Measurements from ENCODE around the gene SPACA6.

DNA sequence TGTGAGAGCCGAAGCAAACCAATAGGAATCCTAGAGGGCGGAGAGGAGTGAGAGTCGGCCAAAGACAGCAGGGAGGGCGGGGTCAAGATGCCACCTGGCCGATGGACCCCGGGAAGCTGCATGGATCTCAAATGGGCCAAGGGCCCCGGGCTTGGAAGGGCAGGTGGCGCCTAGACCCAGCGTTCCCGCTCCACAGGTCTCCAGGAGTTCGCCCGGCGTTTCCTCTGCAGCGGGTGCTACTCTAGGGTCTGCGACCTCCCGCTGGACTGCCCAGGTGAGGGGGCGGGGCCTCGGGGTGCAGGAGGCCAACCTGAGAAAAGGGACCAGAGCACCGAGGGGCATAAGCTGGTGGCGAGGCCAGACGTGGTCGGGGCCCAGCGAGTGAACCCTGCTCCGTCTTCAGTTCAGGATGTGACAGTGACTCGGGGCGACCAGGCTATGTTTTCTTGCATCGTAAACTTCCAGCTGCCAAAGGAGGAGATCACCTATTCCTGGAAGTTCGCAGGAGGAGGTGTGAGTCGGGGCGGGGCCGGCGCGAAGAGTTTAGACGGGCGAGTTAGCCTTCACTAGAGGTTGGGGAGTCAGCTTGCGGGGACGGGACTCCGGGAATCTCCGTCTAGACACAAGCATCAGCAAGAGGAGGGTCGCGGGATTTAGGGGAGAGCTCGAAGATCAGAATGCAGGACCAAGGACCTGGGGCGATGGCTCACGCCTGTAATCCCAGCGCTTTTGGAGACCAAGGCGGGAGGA lies 9.9 kb downstream of the SPACA6 start:
- TF ChIP-seq EZH2 (IDR thresholded peaks at IDR 0.05; ENCODE audit: low read length) = no peak
- TF ChIP-seq, protein P1, sequence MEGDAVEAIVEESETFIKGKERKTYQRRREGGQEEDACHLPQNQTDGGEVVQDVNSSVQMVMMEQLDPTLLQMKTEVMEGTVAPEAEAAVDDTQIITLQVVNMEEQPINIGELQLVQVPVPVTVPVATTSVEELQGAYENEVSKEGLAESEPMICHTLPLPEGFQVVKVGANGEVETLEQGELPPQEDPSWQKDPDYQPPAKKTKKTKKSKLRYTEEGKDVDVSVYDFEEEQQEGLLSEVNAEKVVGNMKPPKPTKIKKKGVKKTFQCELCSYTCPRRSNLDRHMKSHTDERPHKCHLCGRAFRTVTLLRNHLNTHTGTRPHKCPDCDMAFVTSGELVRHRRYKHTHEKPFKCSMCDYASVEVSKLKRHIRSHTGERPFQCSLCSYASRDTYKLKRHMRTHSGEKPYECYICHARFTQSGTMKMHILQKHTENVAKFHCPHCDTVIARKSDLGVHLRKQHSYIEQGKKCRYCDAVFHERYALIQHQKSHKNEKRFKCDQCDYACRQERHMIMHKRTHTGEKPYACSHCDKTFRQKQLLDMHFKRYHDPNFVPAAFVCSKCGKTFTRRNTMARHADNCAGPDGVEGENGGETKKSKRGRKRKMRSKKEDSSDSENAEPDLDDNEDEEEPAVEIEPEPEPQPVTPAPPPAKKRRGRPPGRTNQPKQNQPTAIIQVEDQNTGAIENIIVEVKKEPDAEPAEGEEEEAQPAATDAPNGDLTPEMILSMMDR (optimal IDR thresholded peaks at IDR 0.05 in 1 of 3, IDR thresholded peaks at IDR 0.05 in 1 of 3, conservative IDR thresholded peaks at IDR 0.05 in 1 of 3; ENCODE audit: extremely low read depth in 1 of 3, insufficient read depth in 2 of 3, low read length in 3 of 3) = no peak

All from keratinocyte (primary cell).